IMR-90 (cell line): ENCODE measurements around the gene SYNGR3. TPM values are rescaled to one million over a fixed set of nuclear protein-coding genes. Genes with fewer than 3 reads are reported as not detected.

Experiments
- ATAC-seq: fragments of 200-7000 bp; cut with Tn5 transposase; 2 replicates; pipeline ENCODE4 v1.9.1; 2020; ENCODE audit warnings: low read depth, mild to moderate bottlenecking, moderate library complexity
- BruUV-seq: library from RNA; stranded (reverse); fragments of 400-500 nt; replicated peaks from 2 replicates; lab custom pipeline; 2021; lab: Mats Ljungman, UMichigan
- CTCF ChIA-PET: fragments of 300-600 bp; formaldehyde crosslinking; extraction: SDS; loops from one replicate; lab custom pipeline; 2021; ENCODE audit warnings: antibody characterized with exemption; lab: Yijun Ruan, JAX
- POLR2A ChIA-PET: fragments of 300-600 bp; sonication (Branson Sonifier 250); formaldehyde crosslinking; loops from one replicate; lab custom pipeline; 2022; ENCODE audit warnings: antibody characterized with exemption; ENCODE audit not compliant: unreplicated experiment; lab: Charles Lee
- DNase-seq: peaks from one replicate; pipeline ENCODE4 v3.0.0; 2013
- H2AFZ ChIP-seq: replicated peaks from 2 replicates; pipeline ENCODE3; 2013; ENCODE audit warnings: low read length, mild to moderate bottlenecking; ENCODE audit not compliant: poor library complexity
- H2AK5ac ChIP-seq: 2 replicates; pipeline ENCODE4 v1.6.1; 2013; ENCODE audit warnings: low read depth, low read length, inconsistent platforms
- H2AK9ac ChIP-seq: replicated peaks from 2 replicates; pipeline ENCODE3; 2013; ENCODE audit warnings: mild to moderate bottlenecking, low read depth, low read length, moderate library complexity; ENCODE audit not compliant: poor library complexity
- H2BK120ac ChIP-seq: 2 replicates; pipeline ENCODE4 v1.6.1; 2013; ENCODE audit warnings: low read depth, low read length, inconsistent platforms
- H2BK15ac ChIP-seq: 3 replicates; pipeline ENCODE4 v1.6.1; 2013; ENCODE audit warnings: low read depth, low read length, inconsistent platforms
- H2BK20ac ChIP-seq: 2 replicates; pipeline ENCODE4 v1.6.1; 2013; ENCODE audit warnings: low read depth, mild to moderate bottlenecking, inconsistent platforms, low read length, moderate library complexity
- H2BK5ac ChIP-seq: 2 replicates; pipeline ENCODE4 v1.6.1; 2013; ENCODE audit warnings: mild to moderate bottlenecking, low read depth, low read length, inconsistent platforms; ENCODE audit not compliant: poor library complexity, severe bottlenecking
- H3K14ac ChIP-seq: replicated peaks from 2 replicates; pipeline ENCODE4 v1.6.1; 2013; ENCODE audit warnings: low read depth, low read length, inconsistent platforms
- H3K18ac ChIP-seq: 2 replicates; pipeline ENCODE4 v1.6.1; 2013; ENCODE audit warnings: low read depth, low read length, control low read depth
- H3K23ac ChIP-seq: 2 replicates; pipeline ENCODE4 v1.6.1; 2013; ENCODE audit warnings: low read depth, low read length, inconsistent platforms
- H3K27ac ChIP-seq: 2 replicates; pipeline ENCODE4 v1.5.1; 2013; ENCODE audit warnings: mild to moderate bottlenecking, control low read depth, low read length; ENCODE audit not compliant: insufficient read depth
- H3K27me3 ChIP-seq: 2 replicates; pipeline ENCODE4 v1.6.1; 2013; ENCODE audit warnings: low read length; ENCODE audit not compliant: control insufficient read depth, insufficient read depth
- H3K36me3 ChIP-seq: 2 replicates; pipeline ENCODE4 v1.6.1; 2013; ENCODE audit warnings: low read length, mixed read lengths; ENCODE audit not compliant: control insufficient read depth, insufficient read depth
- H3K4ac ChIP-seq: 2 replicates; pipeline ENCODE4 v1.6.1; 2013; ENCODE audit warnings: low read depth, low read length, inconsistent platforms
- H3K4me1 ChIP-seq: 2 replicates; pipeline ENCODE4 v1.6.1; 2013; ENCODE audit warnings: low read length, mixed read lengths; ENCODE audit not compliant: control insufficient read depth, insufficient read depth
- H3K4me2 ChIP-seq: 2 replicates; pipeline ENCODE4 v1.6.1; 2013; ENCODE audit warnings: low read depth, mild to moderate bottlenecking, control low read depth, low read length, moderate library complexity
- H3K4me3 ChIP-seq: 2 replicates; pipeline ENCODE4 v1.5.1; 2013; ENCODE audit warnings: low read depth, mild to moderate bottlenecking, control low read depth, low read length, moderate library complexity; ENCODE audit not compliant: insufficient read depth
- H3K56ac ChIP-seq: 2 replicates; pipeline ENCODE4 v1.6.1; 2013; ENCODE audit warnings: low read length, inconsistent platforms; ENCODE audit not compliant: insufficient read depth; ENCODE audit errors: extremely low read depth
- H3K79me1 ChIP-seq, 2 experiments: 2 replicates each; pipeline ENCODE4 v1.6.1; 2013; ENCODE audit warnings: low read length in 2 of 2, inconsistent platforms in 1 of 2, low read depth in 1 of 2
- H3K9ac ChIP-seq: 2 replicates; pipeline ENCODE4 v1.6.1; 2013; ENCODE audit warnings: low read depth, low read length, control low read depth
- H3K9me1 ChIP-seq: 2 replicates; pipeline ENCODE4 v1.6.1; 2013; ENCODE audit warnings: low read length, inconsistent platforms; ENCODE audit not compliant: insufficient read depth
- H3K9me3 ChIP-seq: 2 replicates; pipeline ENCODE4 v1.6.1; 2013; ENCODE audit warnings: low read length; ENCODE audit not compliant: control insufficient read depth, insufficient read depth
- H4K20me1 ChIP-seq: 2 replicates; pipeline ENCODE4 v1.6.1; 2013; ENCODE audit warnings: low read length, inconsistent platforms; ENCODE audit not compliant: insufficient read depth
- H4K5ac ChIP-seq: 2 replicates; pipeline ENCODE4 v1.6.1; 2013; ENCODE audit warnings: mild to moderate bottlenecking, low read depth, low read length, control low read depth
- H4K8ac ChIP-seq, 2 experiments: 2 replicates each; pipeline ENCODE4 v1.6.1; 2013; ENCODE audit warnings: low read depth in 2 of 2, low read length in 2 of 2, control low read depth in 1 of 2, inconsistent platforms in 1 of 2
- H4K91ac ChIP-seq: 2 replicates; pipeline ENCODE4 v1.6.1; 2013; ENCODE audit warnings: low read depth, low read length, inconsistent platforms; ENCODE audit not compliant: insufficient read depth
- BHLHE40 ChIP-seq: fragments of 150-350 bp; IDR thresholded peaks from 2 replicates; pipeline ENCODE4 v1.6.1; 2016; ENCODE audit warnings: mild to moderate bottlenecking, low read depth, low read length
- CEBPB ChIP-seq: IDR thresholded peaks from 2 replicates; pipeline ENCODE4 v1.6.1; 2012; ENCODE audit warnings: low read depth, low read length, improper control_type of control experiment
- CTCF ChIP-seq: conservative IDR thresholded peaks from 2 replicates; pipeline ENCODE4 v1.5.1; 2012; ENCODE audit warnings: mild to moderate bottlenecking, low read depth, low read length, improper control_type of control experiment
- ELK1 ChIP-seq: fragments of 150-350 bp; IDR thresholded peaks from 2 replicates; pipeline ENCODE4 v1.6.1; 2016; ENCODE audit warnings: low read depth, mild to moderate bottlenecking, low read length, moderate library complexity, borderline replicate concordance
- FOS ChIP-seq: fragments of 150-350 bp; IDR thresholded peaks from 2 replicates; pipeline ENCODE4 v1.6.1; 2016; ENCODE audit warnings: low read depth, low read length
- MAZ ChIP-seq: IDR thresholded peaks from 2 replicates; pipeline ENCODE4 v1.6.1; 2012; ENCODE audit warnings: low read depth, mild to moderate bottlenecking, low read length, improper control_type of control experiment, moderate library complexity, borderline replicate concordance
- MXI1 ChIP-seq: IDR thresholded peaks from 2 replicates; pipeline ENCODE4 v1.6.1; 2012; ENCODE audit warnings: low read depth, mild to moderate bottlenecking, low read length, moderate library complexity, borderline replicate concordance
- RCOR1 ChIP-seq: IDR thresholded peaks from 2 replicates; pipeline ENCODE4 v1.6.1; 2012; ENCODE audit warnings: mild to moderate bottlenecking, low read length, improper control_type of control experiment; ENCODE audit not compliant: insufficient replicate concordance
- RFX5 ChIP-seq: IDR thresholded peaks from 2 replicates; pipeline ENCODE4 v1.8.0; 2012; ENCODE audit warnings: low read depth, mild to moderate bottlenecking, low read length, moderate library complexity
- SMC3 ChIP-seq: fragments of 150-350 bp; IDR thresholded peaks from 2 replicates; pipeline ENCODE4 v1.6.1; 2016; ENCODE audit warnings: low read depth, mild to moderate bottlenecking, antibody characterized with exemption, low read length, moderate library complexity
- USF2 ChIP-seq: fragments of 150-350 bp; IDR thresholded peaks from 2 replicates; pipeline ENCODE4 v1.6.1; 2017; ENCODE audit warnings: mild to moderate bottlenecking, antibody characterized with exemption, low read length, low read depth
- WGBS, 2 experiments: methylation state at CpG; one replicate each; pipeline versions ENCODE4 v1.1.5 to v1.1.7; 2013; ENCODE audit warnings: missing lambda C conversion rate in 2 of 2; ENCODE audit not compliant: insufficient read length in 1 of 2; ENCODE audit errors: extremely low coverage in 2 of 2; 5-methylcytosine and 5-hydroxymethylcytosine counted together
- dilution Hi-C: fragments of 300-500 bp; cut with HindIII; formaldehyde crosslinking; loops from one replicate; pipeline ENCODE4 v1.14.3; 2018; ENCODE audit warnings: low sequenced_read_pairs; ENCODE audit not compliant: unreplicated experiment
- in situ Hi-C: fragments of 300-500 bp; cut with MboI; formaldehyde crosslinking; loops from 3 replicates; pipeline ENCODE4 v1.14.3; 2019; ENCODE audit warnings: low sequenced_read_pairs, inconsistent platforms, mixed read lengths
- intact Hi-C: fragments of 100-400 bp; cut with micrococcal nuclease; formaldehyde crosslinking; loops from 2 replicates; pipeline ENCODE4 v1.10.0; 2022
- polyA plus RNA-seq, 3 experiments: library from polyadenylated mRNA; depleted of rRNA; stranded (reverse); fragments of >200 nt; gene quantifications; 2 replicates each; pipeline ENCODE4 v1.2.3, GENCODE V29; 2012; ENCODE audit warnings: low replicate concordance in 1 of 3
- total RNA-seq: library from RNA; depleted of rRNA; stranded (reverse); fragments of >200 nt; gene quantifications from 2 replicates; pipeline ENCODE4 v1.2.3, GENCODE V29; 2012

Gene SYNGR3
- total and polyA plus RNA-seq, 2 of the 4 experiments (the other 2 are of a cell fraction) = 1.8 to 5.8 TPM

GRCh38 chr16:1976951-1977874 lies 12.6 kb upstream of the SYNGR3 start (continued):
- no peak for TF ChIP-seq MAZ
- no peak for TF ChIP-seq RFX5

DNA sequence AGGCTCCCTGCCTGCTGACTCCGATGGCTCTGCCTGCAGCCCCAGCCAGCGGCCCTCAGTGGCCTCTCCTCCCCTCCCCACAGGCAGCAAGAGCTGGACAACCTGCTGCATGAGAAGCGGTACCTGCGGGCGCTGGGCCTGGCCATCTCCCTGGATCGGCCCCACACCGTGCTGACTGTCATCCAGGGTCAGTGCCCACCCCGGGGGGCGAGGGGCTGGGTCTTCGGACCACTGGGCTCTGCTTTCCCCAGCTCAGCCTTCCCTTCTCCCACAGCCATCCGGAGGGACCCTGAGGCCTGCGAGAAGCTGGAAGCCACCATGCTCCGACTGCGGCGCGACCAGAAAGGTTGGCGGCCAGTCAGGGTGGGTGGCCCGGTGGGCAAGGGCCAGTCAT lies 11.9 kb upstream of the SYNGR3 start:
- Histone ChIP-seq H3K56ac (no peak overlapping the region), H3K9me3 (no peaks in the 10 kb centered on the region), H2AK5ac (no peak overlapping the region), H3K9ac (no peak overlapping the region), H3K79me1 (peaks cover 0 to 13% of the 10 kb centered on the region in 2 experiments; a peak in 1 of 4 replicates), H3K27ac (no peak overlapping the region), H4K91ac (no peak overlapping the region), H2BK20ac (no peak overlapping the region), H3K23ac (no peak overlapping the region), H3K36me3 (peaks cover 48% of the 10 kb centered on the region), H3K4me3 (no peak overlapping the region), H4K20me1 (no peaks in the 10 kb centered on the region; the same call in 1 of the 2 replicates), H4K8ac (no peak overlapping the region), H3K27me3 (peaks cover 29% of the 10 kb centered on the region; the same call in 1 of the 2 replicates), H3K9me1 (no peaks in the 10 kb centered on the region), H2BK120ac (no peak overlapping the region), H3K4me2 (no peak overlapping the region), H3K4ac (no peak overlapping the region), H3K18ac (no peak overlapping the region), H2AK9ac (no peak overlapping the region), H3K14ac (no peak overlapping the region), H4K5ac (no peak overlapping the region), H2BK15ac (no peak overlapping the region), H3K4me1 (no peaks in the 10 kb centered on the region; the same call in 1 of the 2 replicates), H2BK5ac (no peak overlapping the region), H2AFZ (no peak overlapping the region)
- ATAC-seq (no peak), DNase-seq (no peak)
- dilution Hi-C loops (no loop called here), intact Hi-C loops (no loop called here), in situ Hi-C loops (no loop called here)
- 91% methylated on average over 7 of the region's 18 CpGs; no CpG with 5 or more reads in 1 of the 2 experiments for WGBS, 2 experiments
- ChIA-PET POLR2A (no interaction called here), CTCF (no interaction called here)
- no TSS peak for BruUV-seq
- TF ChIP-seq CTCF (no peak), SMC3 (no peak), CEBPB (no peak), MXI1 (no peak), FOS (no peak), BHLHE40 (no peak), USF2 (no peak), ELK1 (no peak), RCOR1 (no peak)
